Dendritic cell treated with granulocyte-macrophage colony-stimulating factor and Interleukin-4, amounts not matched to agents 40 ng/mL and 50 ng/mL, for 4 days (primary cell): ENCODE measurements around the gene EGR1.
A peak's percentile ranks its signal among the peaks of the same experiment; 100 is the strongest.

ENCODE experiments used
- H3K27ac Mint-ChIP-seq: one replicate; pipeline ENCODE4 v1.8.0; 2022; ENCODE audit warnings: mild to moderate bottlenecking, mixed read lengths
- H3K27me3 Mint-ChIP-seq: one replicate; pipeline ENCODE4 v1.8.0; 2022; ENCODE audit warnings: mild to moderate bottlenecking, mixed read lengths
- H3K36me3 Mint-ChIP-seq: one replicate; pipeline ENCODE4 v1.8.0; 2022; ENCODE audit warnings: low read depth, mixed read lengths
- H3K4me1 Mint-ChIP-seq: one replicate; pipeline ENCODE4 v1.8.0; 2022; ENCODE audit warnings: low read depth, mixed read lengths
- H3K4me3 Mint-ChIP-seq: one replicate; pipeline ENCODE4 v1.8.0; 2022; ENCODE audit warnings: mild to moderate bottlenecking, moderate library complexity, mixed read lengths
- H3K9me3 Mint-ChIP-seq: one replicate; pipeline ENCODE4 v1.8.0; 2022; ENCODE audit warnings: mixed read lengths
- intact Hi-C: fragments of 100-400 bp; cut with micrococcal nuclease; formaldehyde crosslinking; loops from one replicate; pipeline ENCODE4 v1.15.0; 2022

Gene EGR1

DNA sequence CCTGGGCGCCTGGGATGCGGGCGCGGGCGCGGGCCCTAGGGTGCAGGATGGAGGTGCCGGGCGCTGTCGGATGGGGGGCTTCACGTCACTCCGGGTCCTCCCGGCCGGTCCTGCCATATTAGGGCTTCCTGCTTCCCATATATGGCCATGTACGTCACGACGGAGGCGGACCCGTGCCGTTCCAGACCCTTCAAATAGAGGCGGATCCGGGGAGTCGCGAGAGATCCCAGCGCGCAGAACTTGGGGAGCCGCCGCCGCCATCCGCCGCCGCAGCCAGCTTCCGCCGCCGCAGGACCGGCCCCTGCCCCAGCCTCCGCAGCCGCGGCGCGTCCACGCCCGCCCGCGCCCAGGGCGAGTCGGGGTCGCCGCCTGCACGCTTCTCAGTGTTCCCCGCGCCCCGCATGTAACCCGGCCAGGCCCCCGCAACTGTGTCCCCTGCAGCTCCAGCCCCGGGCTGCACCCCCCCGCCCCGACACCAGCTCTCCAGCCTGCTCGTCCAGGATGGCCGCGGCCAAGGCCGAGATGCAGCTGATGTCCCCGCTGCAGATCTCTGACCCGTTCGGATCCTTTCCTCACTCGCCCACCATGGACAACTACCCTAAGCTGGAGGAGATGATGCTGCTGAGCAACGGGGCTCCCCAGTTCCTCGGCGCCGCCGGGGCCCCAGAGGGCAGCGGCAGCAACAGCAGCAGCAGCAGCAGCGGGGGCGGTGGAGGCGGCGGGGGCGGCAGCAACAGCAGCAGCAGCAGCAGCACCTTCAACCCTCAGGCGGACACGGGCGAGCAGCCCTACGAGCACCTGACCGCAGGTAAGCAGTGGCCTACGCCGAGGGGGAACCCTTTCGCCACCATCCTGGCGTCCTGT lies at the start of gene EGR1:
Gene EGR1 (plus strand): TSS at position 219 of the 864 bp plus-strand sequence. CDS start 283 bp downstream, at position 502.
- peak within 1 kb of the TSS; percentile 81 for H3K4me3 Mint-ChIP-seq
- H3K27ac Mint-ChIP-seq = peak within 1 kb of the TSS; percentile 97
- peaks cover 26% of the 10 kb centered on the region for H3K27me3 Mint-ChIP-seq
- peaks cover 22% of the 10 kb centered on the region for H3K36me3 Mint-ChIP-seq
- peaks cover 50% of the 10 kb centered on the region for H3K4me1 Mint-ChIP-seq
- intact Hi-C loops = loop anchor here (1.0 kb wide), 1 partner anchor 27 kb away; no protein-coding TSS in a partner anchor
- no peaks in the 10 kb centered on the region for H3K9me3 Mint-ChIP-seq

DNA sequence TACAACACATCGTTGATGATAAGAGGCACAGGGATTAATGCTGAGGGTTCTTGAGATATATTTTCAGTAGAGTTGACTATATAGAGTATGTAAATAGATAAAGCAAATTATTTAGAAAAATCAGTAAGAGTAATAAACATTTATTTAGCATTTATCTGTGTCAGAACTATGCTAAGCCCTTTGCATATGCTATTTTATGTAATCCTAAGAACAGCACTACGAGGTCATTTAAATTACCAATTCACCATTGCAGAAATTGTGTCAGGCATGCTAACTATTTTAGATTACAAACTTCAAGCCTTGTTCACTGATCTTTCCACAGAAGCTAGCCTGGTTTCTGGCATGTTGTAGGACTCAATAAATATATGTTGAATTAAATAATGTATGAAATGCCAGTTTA lies 46.8 kb upstream of the EGR1 start:
- Mint-ChIP-seq H3K9me3 (no peaks in the 10 kb centered on the region), H3K36me3 (peaks cover 100% of the 10 kb centered on the region), H3K4me1 (no peaks in the 10 kb centered on the region), H3K4me3 (no peak overlapping the region), H3K27me3 (no peaks in the 10 kb centered on the region), H3K27ac (no peak overlapping the region)
- intact Hi-C loops = no loop called here

DNA sequence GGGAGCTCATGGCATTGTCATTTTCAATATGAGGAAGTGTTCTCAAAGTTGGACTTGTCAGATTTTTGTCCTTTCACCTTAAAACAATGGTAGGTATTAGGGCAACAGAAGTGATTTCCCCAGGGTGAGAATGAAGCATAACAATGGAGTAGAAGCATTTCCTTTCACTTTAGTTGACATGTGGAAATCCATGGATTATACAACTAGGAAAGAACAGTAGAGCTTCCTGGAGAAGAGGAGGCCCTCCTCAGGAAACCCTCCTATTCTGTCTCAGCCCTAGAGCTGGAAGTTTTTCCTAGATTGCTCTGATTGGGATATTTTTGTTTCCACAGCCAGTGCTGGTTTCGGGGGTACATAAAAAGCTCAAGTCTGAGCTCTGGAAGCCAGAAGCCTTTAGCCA lies 40.2 kb upstream of the EGR1 start:
- peaks cover 100% of the 10 kb centered on the region for H3K36me3 Mint-ChIP-seq

DNA sequence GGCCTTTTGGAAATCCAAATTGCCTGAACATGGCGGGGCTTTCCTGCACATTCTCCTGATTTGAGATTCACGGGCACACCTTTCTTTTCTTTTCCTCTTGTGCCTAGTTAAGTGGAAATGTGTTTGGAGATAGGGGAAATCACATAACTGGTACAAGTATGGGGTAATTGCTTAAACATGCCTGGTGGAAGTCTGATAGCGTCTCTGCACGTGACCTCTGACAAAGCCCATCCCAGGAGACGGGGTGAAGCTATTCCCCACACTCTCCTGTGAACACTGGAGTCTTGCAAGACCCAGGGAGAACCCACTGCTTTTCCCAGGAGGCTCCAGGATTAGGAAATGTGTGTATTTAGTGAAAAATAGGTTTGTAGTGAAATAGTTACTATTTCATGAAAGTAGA lies 29.3 kb upstream of the EGR1 start:
- intact Hi-C loops = no loop called here
- H3K9me3 Mint-ChIP-seq = no peaks in the 10 kb centered on the region
- H3K4me1 Mint-ChIP-seq = peaks cover 27% of the 10 kb centered on the region
- H3K36me3 Mint-ChIP-seq = peaks cover 68% of the 10 kb centered on the region
- H3K4me3 Mint-ChIP-seq = no peak overlapping the region
- H3K27me3 Mint-ChIP-seq = peaks cover 36% of the 10 kb centered on the region
- no peak overlapping the region for H3K27ac Mint-ChIP-seq

More for the DNA sequence above, 40.2 kb upstream of the EGR1 start:
- H3K4me1 Mint-ChIP-seq = no peaks in the 10 kb centered on the region
- intact Hi-C loops = no loop called here
- H3K4me3 Mint-ChIP-seq = no peak overlapping the region
- no peaks in the 10 kb centered on the region for H3K27me3 Mint-ChIP-seq
- no peak overlapping the region for H3K27ac Mint-ChIP-seq
- no peaks in the 10 kb centered on the region for H3K9me3 Mint-ChIP-seq

DNA sequence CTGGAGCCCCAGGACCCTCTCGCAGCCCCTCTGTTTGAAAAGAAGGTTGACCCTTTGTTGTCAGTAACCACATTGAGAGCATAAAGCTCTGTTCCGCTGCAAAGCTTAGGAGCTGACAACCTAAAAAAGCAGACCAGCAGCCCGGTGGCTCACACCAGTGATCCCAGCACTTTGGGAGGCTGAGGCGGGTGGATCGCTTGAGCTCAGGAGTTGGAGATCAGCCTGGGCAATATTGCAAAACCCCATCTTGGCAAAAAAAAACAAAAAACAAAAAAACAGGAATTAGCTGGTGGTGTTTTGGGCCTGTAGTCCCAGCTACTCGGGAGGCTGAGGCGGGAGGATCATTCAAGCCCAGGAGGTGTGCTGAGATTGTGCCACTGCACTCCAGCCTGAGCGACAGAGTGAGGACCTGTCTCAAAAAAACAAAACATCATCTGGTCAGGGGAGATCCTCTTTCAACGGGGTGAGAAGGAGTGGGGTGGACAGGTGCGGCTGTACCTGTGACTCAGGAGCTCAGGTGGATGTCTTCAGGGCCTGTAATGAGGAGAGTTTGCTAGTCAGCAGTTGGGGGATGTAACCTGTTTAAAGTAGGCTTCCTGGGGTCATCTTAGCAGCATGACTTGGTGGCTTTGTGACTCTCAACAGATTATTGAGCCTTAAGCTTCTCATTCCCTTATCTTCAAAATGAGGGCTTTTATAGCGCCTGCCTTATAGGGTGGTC lies 27.1 kb upstream of the EGR1 start:
- H3K36me3 Mint-ChIP-seq = peaks cover 46% of the 10 kb centered on the region
- peaks cover 27% of the 10 kb centered on the region for H3K4me1 Mint-ChIP-seq
- intact Hi-C loops = no loop called here

DNA sequence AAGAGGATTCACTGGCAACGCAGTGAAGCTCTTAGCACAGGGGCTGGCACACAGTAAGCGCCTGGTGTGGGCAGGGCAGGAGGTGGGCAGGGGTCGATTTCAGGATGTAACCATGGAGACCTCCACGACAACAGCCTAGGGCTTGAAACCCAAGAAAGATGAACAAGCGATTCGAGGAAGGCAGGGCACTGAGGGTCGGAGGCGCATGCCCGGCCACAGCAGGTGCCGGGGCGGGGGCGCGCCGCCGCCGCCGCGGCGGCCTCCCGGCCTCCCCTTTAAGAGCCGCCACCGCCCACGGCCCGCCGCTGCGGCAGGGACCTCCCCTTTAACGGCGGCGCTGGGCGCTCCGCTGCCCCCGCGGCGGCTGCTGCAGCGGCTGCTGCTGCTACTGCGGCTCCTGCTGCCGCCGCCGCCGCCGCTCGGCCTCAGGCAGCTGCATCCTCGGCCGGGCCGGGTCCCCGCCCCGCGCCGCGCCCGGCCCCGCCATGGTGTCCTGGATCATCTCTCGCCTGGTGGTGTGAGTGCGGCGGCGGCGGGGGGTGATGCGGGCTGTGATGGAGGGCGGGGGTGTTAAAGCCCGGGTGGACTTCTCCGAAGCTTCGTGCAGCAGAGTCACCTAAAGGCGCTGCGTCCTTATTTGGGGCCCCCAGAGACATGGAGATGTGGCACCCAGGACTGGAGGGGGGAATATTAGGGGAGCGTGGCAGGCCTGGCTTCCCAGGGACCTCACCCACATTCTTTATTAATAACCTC lies 26.4 kb upstream of the EGR1 start, which contains the start of gene REEP2:
Gene REEP2 (plus strand): TSS at position 334 of the 753 bp plus-strand sequence. CDS start 152 bp downstream, at position 486.
- no peaks in the 10 kb centered on the region for H3K9me3 Mint-ChIP-seq
- intact Hi-C loops = no loop called here
- peaks cover 27% of the 10 kb centered on the region for H3K4me1 Mint-ChIP-seq
- peak within 1 kb of the TSS; percentile 36 for H3K27ac Mint-ChIP-seq
- H3K4me3 Mint-ChIP-seq = peak within 1 kb of the TSS; percentile 71
- H3K27me3 Mint-ChIP-seq = peaks cover 36% of the 10 kb centered on the region
- peaks cover 39% of the 10 kb centered on the region for H3K36me3 Mint-ChIP-seq

More for the DNA sequence above, 27.1 kb upstream of the EGR1 start:
- Mint-ChIP-seq H3K27ac (peak overlapping the region; percentile 36), H3K27me3 (peaks cover 36% of the 10 kb centered on the region), H3K9me3 (no peaks in the 10 kb centered on the region), H3K4me3 (peak overlapping the region; percentile 71)

DNA sequence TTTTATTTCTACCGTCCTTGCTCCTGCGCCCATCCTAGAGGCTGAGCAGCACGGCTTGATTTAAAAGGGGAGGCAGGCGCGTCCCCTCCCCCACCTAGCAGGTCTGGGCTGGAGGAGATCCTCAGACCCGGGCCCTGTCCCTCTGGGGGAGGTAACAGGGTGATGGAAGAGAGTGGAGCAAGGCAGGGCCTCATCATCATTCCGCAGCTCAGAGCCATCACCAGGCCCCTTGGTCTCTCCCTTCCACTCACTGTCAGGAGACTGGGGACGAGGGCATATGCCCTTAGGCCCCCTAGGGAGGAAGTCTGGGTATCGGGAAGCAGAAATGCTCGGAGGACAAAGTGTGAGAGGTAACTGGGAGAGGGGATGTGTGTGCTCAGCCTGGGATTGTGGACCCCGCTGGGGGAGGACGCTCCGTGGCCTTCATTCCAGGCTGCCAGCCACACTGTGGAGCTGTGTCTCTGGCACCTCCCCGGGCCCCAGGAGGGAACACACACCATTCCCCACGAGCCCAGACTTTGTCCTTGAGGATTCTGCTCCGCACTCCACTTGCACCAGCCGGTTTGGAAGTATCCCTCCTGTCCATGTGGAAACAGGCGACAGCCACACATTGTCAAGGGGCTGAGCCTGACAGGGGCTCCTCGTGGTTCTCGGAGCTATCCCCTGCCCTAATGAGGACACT lies 25.7 kb upstream of the EGR1 start:
- intact Hi-C loops = no loop called here
- Mint-ChIP-seq H3K27ac (no peak overlapping the region), H3K9me3 (no peaks in the 10 kb centered on the region), H3K4me3 (peak overlapping the region; percentile 71), H3K36me3 (peaks cover 31% of the 10 kb centered on the region), H3K4me1 (peaks cover 27% of the 10 kb centered on the region), H3K27me3 (peaks cover 36% of the 10 kb centered on the region)

DNA sequence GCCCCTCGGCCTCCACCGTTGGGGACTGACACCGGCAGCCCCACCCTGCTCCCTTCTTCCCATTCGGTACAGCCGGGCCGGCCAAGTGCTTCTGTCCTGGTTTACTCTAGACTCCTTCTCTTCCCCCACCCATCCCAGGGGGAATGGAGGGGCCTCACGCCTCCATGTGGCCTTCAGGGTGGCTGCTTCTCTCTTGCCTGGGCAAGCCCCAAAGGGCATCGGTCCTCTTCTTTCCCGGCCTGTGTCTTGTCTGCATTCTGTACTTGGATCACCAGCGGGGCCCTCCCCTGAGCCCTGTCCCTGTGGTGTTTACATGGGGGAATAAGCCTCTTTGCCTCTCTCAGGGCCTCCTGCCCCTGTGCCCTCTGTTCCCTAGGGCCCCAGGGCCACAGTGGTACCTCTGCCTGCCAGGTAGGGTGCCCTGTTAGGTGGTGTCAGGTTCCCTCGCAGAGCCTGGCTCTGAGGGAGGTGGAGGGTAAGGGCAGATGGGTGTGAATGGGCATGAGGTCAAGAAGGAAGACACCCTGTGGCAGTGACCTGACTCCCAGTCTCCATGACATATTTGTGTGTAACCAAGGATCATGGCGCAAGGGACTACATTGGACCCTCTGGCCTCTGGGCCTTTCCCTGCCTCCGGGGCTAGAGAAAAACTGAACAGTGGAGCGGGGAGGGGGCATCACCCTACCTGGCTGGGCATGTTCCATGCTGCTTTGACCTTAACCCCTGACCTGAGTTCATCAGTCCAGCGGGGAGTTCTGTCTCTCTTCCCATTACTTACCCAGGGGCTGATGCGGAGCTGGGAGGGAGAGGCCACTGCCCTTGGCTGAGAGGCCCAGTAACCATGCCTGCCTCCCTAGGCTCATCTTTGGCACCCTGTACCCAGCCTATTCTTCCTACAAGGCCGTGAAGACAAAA lies 24.9 kb upstream of the EGR1 start:
- no peak overlapping the region for H3K27ac Mint-ChIP-seq
- peaks cover 27% of the 10 kb centered on the region for H3K4me1 Mint-ChIP-seq
- intact Hi-C loops = no loop called here
- peaks cover 36% of the 10 kb centered on the region for H3K27me3 Mint-ChIP-seq
- peaks cover 23% of the 10 kb centered on the region for H3K36me3 Mint-ChIP-seq
- H3K4me3 Mint-ChIP-seq = no peak overlapping the region
- H3K9me3 Mint-ChIP-seq = no peaks in the 10 kb centered on the region

DNA sequence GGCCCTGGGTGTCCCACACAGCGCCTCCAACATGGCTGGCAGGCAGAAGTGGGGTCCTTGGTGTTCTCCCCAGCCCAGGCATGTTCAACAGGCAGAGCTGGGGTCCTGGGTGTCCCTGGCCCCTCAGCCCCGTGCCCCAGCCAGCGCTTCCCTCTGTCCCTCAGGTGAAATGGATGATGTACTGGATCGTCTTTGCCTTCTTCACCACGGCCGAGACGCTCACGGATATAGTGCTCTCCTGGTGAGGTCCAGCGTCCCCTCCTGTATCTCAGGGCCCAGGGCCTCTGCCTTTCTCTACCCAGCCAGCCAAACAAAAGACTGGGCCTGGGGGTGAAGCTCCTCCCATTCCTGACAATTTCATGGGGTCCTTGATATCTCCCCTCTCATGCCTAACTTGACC lies 24.1 kb upstream of the EGR1 start:
- Mint-ChIP-seq H3K27ac (no peak overlapping the region), H3K9me3 (no peaks in the 10 kb centered on the region), H3K4me3 (no peak overlapping the region), H3K27me3 (peaks cover 36% of the 10 kb centered on the region), H3K4me1 (peaks cover 27% of the 10 kb centered on the region), H3K36me3 (peaks cover 15% of the 10 kb centered on the region)
- intact Hi-C loops = no loop called here

DNA sequence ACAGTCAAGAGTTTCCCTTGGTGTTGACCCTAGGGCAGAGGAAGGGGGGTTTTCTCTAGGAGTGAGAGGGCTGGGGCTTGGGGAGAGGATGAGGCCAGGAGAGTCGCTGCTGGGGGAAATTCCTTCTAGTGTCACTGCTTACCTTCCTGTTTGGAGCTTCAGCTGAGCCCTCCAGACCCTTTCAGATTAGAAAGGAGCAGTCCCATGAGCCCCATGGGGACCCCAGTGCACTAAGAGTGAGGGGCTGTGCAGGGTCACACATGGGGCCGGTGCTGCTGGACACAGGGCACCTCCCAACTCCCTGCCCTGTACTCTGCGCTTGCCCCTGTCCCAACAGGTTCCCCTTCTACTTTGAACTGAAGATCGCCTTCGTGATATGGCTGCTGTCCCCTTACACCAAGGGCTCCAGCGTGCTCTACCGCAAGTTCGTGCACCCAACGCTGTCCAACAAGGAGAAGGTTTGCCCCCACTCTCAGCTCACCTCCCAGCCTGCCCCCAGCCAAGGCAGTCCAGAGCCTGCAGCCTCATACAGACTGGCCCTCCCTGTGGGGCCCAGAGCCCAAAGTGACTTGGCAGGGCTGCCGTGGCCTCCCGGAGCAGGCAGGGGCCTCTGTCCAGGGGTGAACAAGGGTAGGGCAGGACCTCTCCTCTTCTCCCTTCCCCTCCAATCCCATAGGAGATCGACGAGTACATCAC lies 21.1 kb upstream of the EGR1 start:
- H3K36me3 Mint-ChIP-seq = no peaks in the 10 kb centered on the region
- no peak overlapping the region for H3K4me3 Mint-ChIP-seq
- H3K27ac Mint-ChIP-seq = no peak overlapping the region
- H3K9me3 Mint-ChIP-seq = no peaks in the 10 kb centered on the region
- peaks cover 25% of the 10 kb centered on the region for H3K27me3 Mint-ChIP-seq
- intact Hi-C loops = no loop called here
- H3K4me1 Mint-ChIP-seq = peaks cover 6% of the 10 kb centered on the region

DNA sequence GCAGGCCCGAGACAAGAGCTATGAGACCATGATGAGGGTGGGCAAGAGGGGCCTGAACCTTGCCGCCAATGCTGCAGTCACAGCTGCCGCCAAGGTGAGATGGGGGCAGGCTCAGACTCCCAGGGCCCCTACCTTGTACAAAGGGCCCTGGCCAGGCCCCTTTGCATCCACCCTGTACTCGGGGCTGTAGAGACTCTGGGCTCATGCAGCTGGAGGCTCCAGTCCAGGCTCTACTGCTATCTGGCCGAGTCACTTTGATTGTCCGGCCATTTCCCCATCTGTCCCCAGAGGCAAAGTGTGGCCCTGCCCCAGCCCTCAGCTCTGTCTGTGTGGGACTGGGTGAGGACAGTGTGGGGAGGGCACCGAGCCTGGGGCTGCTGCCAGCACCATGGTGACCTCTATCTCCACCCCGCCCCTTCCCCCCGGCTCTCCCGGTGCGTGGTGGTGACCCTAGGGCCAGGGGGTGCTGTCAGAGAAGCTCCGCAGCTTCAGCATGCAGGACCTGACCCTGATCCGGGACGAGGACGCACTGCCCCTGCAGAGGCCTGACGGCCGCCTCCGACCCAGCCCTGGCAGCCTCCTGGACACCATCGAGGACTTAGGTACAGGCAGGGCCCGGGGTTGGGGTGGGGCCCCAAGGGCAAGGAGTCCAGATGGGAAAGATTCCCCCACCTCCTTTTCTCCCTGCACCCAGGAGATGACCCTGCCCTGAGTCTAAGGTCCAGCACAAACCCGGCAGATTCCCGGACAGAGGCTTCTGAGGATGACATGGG lies 20.3 kb upstream of the EGR1 start:
- Mint-ChIP-seq H3K27ac (no peak overlapping the region), H3K27me3 (peaks cover 20% of the 10 kb centered on the region), H3K36me3 (no peaks in the 10 kb centered on the region), H3K4me1 (peaks cover 4% of the 10 kb centered on the region), H3K9me3 (no peaks in the 10 kb centered on the region), H3K4me3 (no peak overlapping the region)
- intact Hi-C loops = no loop called here
